IMR-90 (cell line): ENCODE measurements around the gene OR1F1. TPM values are rescaled to one million over a fixed set of nuclear protein-coding genes. Genes with fewer than 3 reads are reported as not detected.

Source experiments
- ATAC-seq: fragments of 200-7000 bp; cut with Tn5 transposase; 2 replicates; pipeline ENCODE4 v1.9.1; 2020; ENCODE audit warnings: low read depth, mild to moderate bottlenecking, moderate library complexity
- BruUV-seq: library from RNA; stranded (reverse); fragments of 400-500 nt; replicated peaks from 2 replicates; lab custom pipeline; 2021; lab: Mats Ljungman, UMichigan
- CTCF ChIA-PET: fragments of 300-600 bp; formaldehyde crosslinking; extraction: SDS; loops from one replicate; lab custom pipeline; 2021; ENCODE audit warnings: antibody characterized with exemption; lab: Yijun Ruan, JAX
- POLR2A ChIA-PET: fragments of 300-600 bp; sonication (Branson Sonifier 250); formaldehyde crosslinking; loops from one replicate; lab custom pipeline; 2022; ENCODE audit warnings: antibody characterized with exemption; ENCODE audit not compliant: unreplicated experiment; lab: Charles Lee
- DNase-seq: peaks from one replicate; pipeline ENCODE4 v3.0.0; 2013
- H2AFZ ChIP-seq: replicated peaks from 2 replicates; pipeline ENCODE3; 2013; ENCODE audit warnings: low read length, mild to moderate bottlenecking; ENCODE audit not compliant: poor library complexity
- H2AK5ac ChIP-seq: 2 replicates; pipeline ENCODE4 v1.6.1; 2013; ENCODE audit warnings: low read depth, low read length, inconsistent platforms
- H2AK9ac ChIP-seq: replicated peaks from 2 replicates; pipeline ENCODE3; 2013; ENCODE audit warnings: mild to moderate bottlenecking, low read depth, low read length, moderate library complexity; ENCODE audit not compliant: poor library complexity
- H2BK120ac ChIP-seq: 2 replicates; pipeline ENCODE4 v1.6.1; 2013; ENCODE audit warnings: low read depth, low read length, inconsistent platforms
- H2BK15ac ChIP-seq: 3 replicates; pipeline ENCODE4 v1.6.1; 2013; ENCODE audit warnings: low read depth, low read length, inconsistent platforms
- H2BK20ac ChIP-seq: 2 replicates; pipeline ENCODE4 v1.6.1; 2013; ENCODE audit warnings: low read depth, mild to moderate bottlenecking, inconsistent platforms, low read length, moderate library complexity
- H2BK5ac ChIP-seq: 2 replicates; pipeline ENCODE4 v1.6.1; 2013; ENCODE audit warnings: mild to moderate bottlenecking, low read depth, low read length, inconsistent platforms; ENCODE audit not compliant: poor library complexity, severe bottlenecking
- H3K14ac ChIP-seq: replicated peaks from 2 replicates; pipeline ENCODE4 v1.6.1; 2013; ENCODE audit warnings: low read depth, low read length, inconsistent platforms
- H3K18ac ChIP-seq: 2 replicates; pipeline ENCODE4 v1.6.1; 2013; ENCODE audit warnings: low read depth, low read length, control low read depth
- H3K23ac ChIP-seq: 2 replicates; pipeline ENCODE4 v1.6.1; 2013; ENCODE audit warnings: low read depth, low read length, inconsistent platforms
- H3K27ac ChIP-seq: 2 replicates; pipeline ENCODE4 v1.5.1; 2013; ENCODE audit warnings: mild to moderate bottlenecking, control low read depth, low read length; ENCODE audit not compliant: insufficient read depth
- H3K27me3 ChIP-seq: 2 replicates; pipeline ENCODE4 v1.6.1; 2013; ENCODE audit warnings: low read length; ENCODE audit not compliant: control insufficient read depth, insufficient read depth
- H3K36me3 ChIP-seq: 2 replicates; pipeline ENCODE4 v1.6.1; 2013; ENCODE audit warnings: low read length, mixed read lengths; ENCODE audit not compliant: control insufficient read depth, insufficient read depth
- H3K4ac ChIP-seq: 2 replicates; pipeline ENCODE4 v1.6.1; 2013; ENCODE audit warnings: low read depth, low read length, inconsistent platforms
- H3K4me1 ChIP-seq: 2 replicates; pipeline ENCODE4 v1.6.1; 2013; ENCODE audit warnings: low read length, mixed read lengths; ENCODE audit not compliant: control insufficient read depth, insufficient read depth
- H3K4me2 ChIP-seq: 2 replicates; pipeline ENCODE4 v1.6.1; 2013; ENCODE audit warnings: low read depth, mild to moderate bottlenecking, control low read depth, low read length, moderate library complexity
- H3K4me3 ChIP-seq: 2 replicates; pipeline ENCODE4 v1.5.1; 2013; ENCODE audit warnings: low read depth, mild to moderate bottlenecking, control low read depth, low read length, moderate library complexity; ENCODE audit not compliant: insufficient read depth
- H3K56ac ChIP-seq: 2 replicates; pipeline ENCODE4 v1.6.1; 2013; ENCODE audit warnings: low read length, inconsistent platforms; ENCODE audit not compliant: insufficient read depth; ENCODE audit errors: extremely low read depth
- H3K79me1 ChIP-seq, 2 experiments: 2 replicates each; pipeline ENCODE4 v1.6.1; 2013; ENCODE audit warnings: low read length in 2 of 2, inconsistent platforms in 1 of 2, low read depth in 1 of 2
- H3K9ac ChIP-seq: 2 replicates; pipeline ENCODE4 v1.6.1; 2013; ENCODE audit warnings: low read depth, low read length, control low read depth
- H3K9me1 ChIP-seq: 2 replicates; pipeline ENCODE4 v1.6.1; 2013; ENCODE audit warnings: low read length, inconsistent platforms; ENCODE audit not compliant: insufficient read depth
- H3K9me3 ChIP-seq: 2 replicates; pipeline ENCODE4 v1.6.1; 2013; ENCODE audit warnings: low read length; ENCODE audit not compliant: control insufficient read depth, insufficient read depth
- H4K20me1 ChIP-seq: 2 replicates; pipeline ENCODE4 v1.6.1; 2013; ENCODE audit warnings: low read length, inconsistent platforms; ENCODE audit not compliant: insufficient read depth
- H4K5ac ChIP-seq: 2 replicates; pipeline ENCODE4 v1.6.1; 2013; ENCODE audit warnings: mild to moderate bottlenecking, low read depth, low read length, control low read depth
- H4K8ac ChIP-seq, 2 experiments: 2 replicates each; pipeline ENCODE4 v1.6.1; 2013; ENCODE audit warnings: low read depth in 2 of 2, low read length in 2 of 2, control low read depth in 1 of 2, inconsistent platforms in 1 of 2
- H4K91ac ChIP-seq: 2 replicates; pipeline ENCODE4 v1.6.1; 2013; ENCODE audit warnings: low read depth, low read length, inconsistent platforms; ENCODE audit not compliant: insufficient read depth
- MAZ ChIP-seq: IDR thresholded peaks from 2 replicates; pipeline ENCODE4 v1.6.1; 2012; ENCODE audit warnings: low read depth, mild to moderate bottlenecking, low read length, improper control_type of control experiment, moderate library complexity, borderline replicate concordance
- MXI1 ChIP-seq: IDR thresholded peaks from 2 replicates; pipeline ENCODE4 v1.6.1; 2012; ENCODE audit warnings: low read depth, mild to moderate bottlenecking, low read length, moderate library complexity, borderline replicate concordance
- POLR2A ChIP-seq: IDR thresholded peaks from 2 replicates; pipeline ENCODE4 v1.6.1; 2012; ENCODE audit warnings: mild to moderate bottlenecking, low read depth, low read length
- RAD21 ChIP-seq: IDR thresholded peaks from 2 replicates; pipeline ENCODE4 v1.6.1; 2012; ENCODE audit warnings: low read length, improper control_type of control experiment
- WGBS, 2 experiments: methylation state at CpG; one replicate each; pipeline versions ENCODE4 v1.1.5 to v1.1.7; 2013; ENCODE audit warnings: missing lambda C conversion rate in 2 of 2; ENCODE audit not compliant: insufficient read length in 1 of 2; ENCODE audit errors: extremely low coverage in 2 of 2; 5-methylcytosine and 5-hydroxymethylcytosine counted together
- dilution Hi-C: fragments of 300-500 bp; cut with HindIII; formaldehyde crosslinking; loops from one replicate; pipeline ENCODE4 v1.14.3; 2018; ENCODE audit warnings: low sequenced_read_pairs; ENCODE audit not compliant: unreplicated experiment
- in situ Hi-C: fragments of 300-500 bp; cut with MboI; formaldehyde crosslinking; loops from 3 replicates; pipeline ENCODE4 v1.14.3; 2019; ENCODE audit warnings: low sequenced_read_pairs, inconsistent platforms, mixed read lengths
- intact Hi-C: fragments of 100-400 bp; cut with micrococcal nuclease; formaldehyde crosslinking; loops from 2 replicates; pipeline ENCODE4 v1.10.0; 2022
- polyA plus RNA-seq, 3 experiments: library from polyadenylated mRNA; depleted of rRNA; stranded (reverse); fragments of >200 nt; gene quantifications; 2 replicates each; pipeline ENCODE4 v1.2.3, GENCODE V29; 2012; ENCODE audit warnings: low replicate concordance in 1 of 3
- total RNA-seq: library from RNA; depleted of rRNA; stranded (reverse); fragments of >200 nt; gene quantifications from 2 replicates; pipeline ENCODE4 v1.2.3, GENCODE V29; 2012

Gene OR1F1
- total and polyA plus RNA-seq, 2 of the 4 experiments (the other 2 are of a cell fraction) = 0.12 TPM; not detected in 1

DNA sequence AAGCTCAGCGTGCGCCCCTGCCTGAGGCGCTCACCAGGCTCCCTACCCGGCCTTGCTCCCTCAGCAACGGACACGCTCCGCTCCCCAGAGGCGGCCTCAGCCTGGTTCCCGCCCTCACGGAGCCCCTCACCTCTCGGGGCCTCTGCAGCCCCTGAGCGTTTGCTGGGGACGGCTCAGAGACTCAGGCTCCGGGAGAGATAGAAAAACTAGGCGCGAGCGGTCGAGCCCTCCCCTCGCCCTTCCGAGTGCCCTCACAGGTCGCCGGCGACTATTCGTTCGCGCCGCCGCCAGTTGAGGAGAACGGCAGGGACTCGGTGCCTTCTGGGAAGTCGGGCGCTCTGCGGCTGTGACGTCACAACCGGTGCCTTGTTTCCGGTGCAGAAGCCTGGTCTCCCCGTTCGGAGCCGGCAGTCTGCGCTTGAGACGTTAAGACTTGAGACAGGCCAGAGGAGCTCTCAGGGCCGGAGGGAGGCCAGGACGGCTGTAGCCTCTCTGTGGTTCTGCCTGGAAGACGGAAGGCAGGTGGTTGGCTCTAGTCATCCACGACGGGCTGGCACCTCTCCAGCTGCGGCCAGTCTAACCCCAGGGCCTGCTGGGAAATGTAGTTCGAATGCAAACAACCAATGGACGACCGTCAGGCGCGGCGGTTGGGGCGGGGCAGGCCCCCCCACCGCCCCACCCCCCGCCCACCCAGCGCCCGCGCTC lies 47.0 kb downstream of the OR1F1 start, which contains the start of gene ZNF200:
ZNF200 (minus strand) TSS at position 302 of the 705 bp plus-strand sequence. CDS start 1,403 bp downstream, outside the sequence.
- BruUV-seq = no TSS peak
- Histone ChIP-seq H3K4me2 (peak within 1 kb of the TSS; percentile 97), H2BK20ac (peak within 1 kb of the TSS; percentile 94), H3K27ac (peak within 1 kb of the TSS; percentile 95), H3K27me3 (no peaks in the 10 kb centered on the region), H3K9me1 (peaks cover 3% of the 10 kb centered on the region; the same call in 1 of the 2 replicates), H3K18ac (peak within 1 kb of the TSS; percentile 99), H3K4ac (peak within 1 kb of the TSS; percentile 100), H2BK120ac (peak within 1 kb of the TSS; percentile 100), H4K5ac (peak within 1 kb of the TSS; percentile 100), H3K4me1 (no peaks in the 10 kb centered on the region), H3K9ac (peak within 1 kb of the TSS; percentile 96), H3K4me3 (peak within 1 kb of the TSS; percentile 95), H3K23ac (peak within 1 kb of the TSS; percentile 100), H4K8ac (peak within 1 kb of the TSS; percentile 75 to 98), H3K14ac (peak within 1 kb of the TSS; percentile 100), H2BK15ac (peak within 1 kb of the TSS; percentile 86; the same call in 2 of the 3 replicates), H3K79me1 (peaks cover 22 to 27% of the 10 kb centered on the region in 2 experiments), H4K91ac (peak within 1 kb of the TSS; percentile 99), H3K56ac (peak within 1 kb of the TSS; percentile 96), H2AK9ac (peak within 1 kb of the TSS; percentile 94), H2BK5ac (peak within 1 kb of the TSS; percentile 98), H2AK5ac (peak within 1 kb of the TSS; percentile 71; the same call in 1 of the 2 replicates), H4K20me1 (no peaks in the 10 kb centered on the region), H3K36me3 (peaks cover 20% of the 10 kb centered on the region), H2AFZ (peak within 1 kb of the TSS; percentile 100), H3K9me3 (peaks cover under 1% of the 10 kb centered on the region; the same call in 1 of the 2 replicates)
- DNase-seq (peak; percentile 94), ATAC-seq (peak; percentile 98)
- peak; percentile 3; the same call in 1 of the 2 replicates for TF ChIP-seq MAZ
- peak; percentile 73 for TF ChIP-seq POLR2A
- TF ChIP-seq RAD21 = no peak
- TF ChIP-seq MXI1 = peak; percentile 33; the same call in 1 of the 2 replicates
- intact Hi-C loops (loop anchor here (2.0 kb wide), 1 partner anchor 48 kb away; the partner anchor contains the start of gene ZNF263), in situ Hi-C loops (no loop called here), dilution Hi-C loops (no loop called here)
- CTCF ChIA-PET = no interaction called here
- POLR2A ChIA-PET = no interaction called here
- WGBS, 2 experiments = 1% methylated on average over 27 of the region's 59 CpGs; no CpG with 5 or more reads in 1 of the 2 experiments
